HepG2 (cell line): ENCODE measurements around the gene CTSO.

Experiments used
- EEA1 ChIP-seq: sonication (generic); formaldehyde crosslinking; IDR thresholded peaks from 2 replicates; pipeline ENCODE4 v1.5.1; 2020; ENCODE audit warnings: mild to moderate bottlenecking, missing genetic modification reagents, borderline replicate concordance
- IRF2 ChIP-seq: IDR thresholded peaks from 2 replicates; pipeline ENCODE4 v1.6.1; 2018; ENCODE audit warnings: missing genetic modification reagents, missing compliant biosample characterization
- MXI1 ChIP-seq: IDR thresholded peaks from 3 replicates; pipeline ENCODE4 v1.6.1; 2012; ENCODE audit warnings: low read depth, low read length, inconsistent platforms, borderline replicate concordance
- PCBP2 ChIP-seq: fragments of 200-400 bp; formaldehyde crosslinking; optimal IDR thresholded peaks from 2 replicates; pipeline ENCODE3; 2018; ENCODE audit warnings: low read length, low read depth; ENCODE audit not compliant: poor library complexity, severe bottlenecking
- ZMYM4 ChIP-seq: sonication (generic); formaldehyde crosslinking; IDR thresholded peaks from 2 replicates; pipeline ENCODE4 v1.8.1; 2023; ENCODE audit warnings: mild to moderate bottlenecking, missing genetic modification reagents
- ZNF292 ChIP-seq: sonication (generic); formaldehyde crosslinking; IDR thresholded peaks from 2 replicates; pipeline ENCODE4 v1.8.1; 2022; ENCODE audit warnings: mild to moderate bottlenecking, low read depth, missing genetic modification reagents, borderline replicate concordance
- ZNF335 ChIP-seq: sonication (generic); formaldehyde crosslinking; IDR thresholded peaks from 2 replicates; pipeline ENCODE4 v1.4.0; 2020; ENCODE audit warnings: missing genetic modification reagents
- TF ChIP-seq, protein P1 (sequence below): sonication (generic); formaldehyde crosslinking; IDR thresholded peaks from 2 replicates; pipeline ENCODE4 v1.4.0; 2020; ENCODE audit warnings: missing genetic modification reagents
- TF ChIP-seq, protein P2 (sequence below): sonication (generic); formaldehyde crosslinking; IDR thresholded peaks from 2 replicates; pipeline ENCODE4 v1.9.0; 2021; ENCODE audit warnings: missing genetic modification reagents, borderline replicate concordance

DNA sequence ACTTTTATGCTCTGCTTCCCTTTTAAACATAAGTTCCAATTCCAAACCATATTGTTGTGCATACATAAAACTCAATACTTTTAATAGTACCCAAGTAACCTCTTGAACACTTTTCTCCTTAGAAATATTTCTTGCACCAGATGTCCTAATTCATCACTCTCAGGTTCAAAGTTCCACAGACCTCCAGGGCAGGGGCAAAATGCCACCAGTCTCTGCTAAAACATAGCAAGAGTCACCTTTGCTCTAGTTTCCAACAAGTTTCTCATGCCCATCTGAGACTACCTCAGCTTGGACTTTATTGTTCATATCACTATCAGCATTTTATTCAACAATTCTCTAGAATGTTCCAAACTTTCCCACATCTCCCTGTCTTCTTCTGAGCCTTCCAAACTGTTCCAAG, 73.9 kb downstream of the CTSO start:
- TF ChIP-seq EEA1 (no peak), PCBP2 (no peak), ZNF335 (CRISPR knock-in tag) (no peak), MXI1 (no peak), IRF2 (no peak), ZMYM4 (CRISPR knock-in tag) (no peak), ZNF292 (CRISPR knock-in tag) (no peak)
- TF ChIP-seq, protein P1, sequence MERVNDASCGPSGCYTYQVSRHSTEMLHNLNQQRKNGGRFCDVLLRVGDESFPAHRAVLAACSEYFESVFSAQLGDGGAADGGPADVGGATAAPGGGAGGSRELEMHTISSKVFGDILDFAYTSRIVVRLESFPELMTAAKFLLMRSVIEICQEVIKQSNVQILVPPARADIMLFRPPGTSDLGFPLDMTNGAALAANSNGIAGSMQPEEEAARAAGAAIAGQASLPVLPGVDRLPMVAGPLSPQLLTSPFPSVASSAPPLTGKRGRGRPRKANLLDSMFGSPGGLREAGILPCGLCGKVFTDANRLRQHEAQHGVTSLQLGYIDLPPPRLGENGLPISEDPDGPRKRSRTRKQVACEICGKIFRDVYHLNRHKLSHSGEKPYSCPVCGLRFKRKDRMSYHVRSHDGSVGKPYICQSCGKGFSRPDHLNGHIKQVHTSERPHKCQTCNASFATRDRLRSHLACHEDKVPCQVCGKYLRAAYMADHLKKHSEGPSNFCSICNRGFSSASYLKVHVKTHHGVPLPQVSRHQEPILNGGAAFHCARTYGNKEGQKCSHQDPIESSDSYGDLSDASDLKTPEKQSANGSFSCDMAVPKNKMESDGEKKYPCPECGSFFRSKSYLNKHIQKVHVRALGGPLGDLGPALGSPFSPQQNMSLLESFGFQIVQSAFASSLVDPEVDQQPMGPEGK (CRISPR knock-in tag), result no peak
- TF ChIP-seq, protein P2, sequence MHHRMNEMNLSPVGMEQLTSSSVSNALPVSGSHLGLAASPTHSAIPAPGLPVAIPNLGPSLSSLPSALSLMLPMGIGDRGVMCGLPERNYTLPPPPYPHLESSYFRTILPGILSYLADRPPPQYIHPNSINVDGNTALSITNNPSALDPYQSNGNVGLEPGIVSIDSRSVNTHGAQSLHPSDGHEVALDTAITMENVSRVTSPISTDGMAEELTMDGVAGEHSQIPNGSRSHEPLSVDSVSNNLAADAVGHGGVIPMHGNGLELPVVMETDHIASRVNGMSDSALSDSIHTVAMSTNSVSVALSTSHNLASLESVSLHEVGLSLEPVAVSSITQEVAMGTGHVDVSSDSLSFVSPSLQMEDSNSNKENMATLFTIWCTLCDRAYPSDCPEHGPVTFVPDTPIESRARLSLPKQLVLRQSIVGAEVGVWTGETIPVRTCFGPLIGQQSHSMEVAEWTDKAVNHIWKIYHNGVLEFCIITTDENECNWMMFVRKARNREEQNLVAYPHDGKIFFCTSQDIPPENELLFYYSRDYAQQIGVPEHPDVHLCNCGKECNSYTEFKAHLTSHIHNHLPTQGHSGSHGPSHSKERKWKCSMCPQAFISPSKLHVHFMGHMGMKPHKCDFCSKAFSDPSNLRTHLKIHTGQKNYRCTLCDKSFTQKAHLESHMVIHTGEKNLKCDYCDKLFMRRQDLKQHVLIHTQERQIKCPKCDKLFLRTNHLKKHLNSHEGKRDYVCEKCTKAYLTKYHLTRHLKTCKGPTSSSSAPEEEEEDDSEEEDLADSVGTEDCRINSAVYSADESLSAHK (CRISPR knock-in tag), result no peak
